Left ventricle myocardium superior (tissue), 1 donor: Measurements from ENCODE around the gene CHRNA10. TPM values are rescaled to one million over a fixed set of nuclear protein-coding genes. Genes with fewer than 3 reads are reported as not detected.
A peak's percentile ranks its signal among the peaks of the same experiment; 100 is the strongest.
"Not testable (repeated sequence)": the region's sequence is repeated elsewhere in the genome, so short reads cannot be mapped to it uniquely, and the experiment has no call there.

Source experiments
- ATAC-seq: fragments of 200-7000 bp; cut with Tn5 transposase; one replicate; pipeline ENCODE4 v1.9.1; 2020; ENCODE audit warnings: mild to moderate bottlenecking, moderate library complexity
- DNase-seq: peaks from one replicate; pipeline ENCODE4 v3.0.0-alpha.2; 2020
- intact Hi-C: fragments of 100-400 bp; cut with micrococcal nuclease; formaldehyde crosslinking; loops from one replicate; pipeline ENCODE4 v1.11.0; 2022
- total RNA-seq: library from RNA; stranded (reverse); fragmentation: NEBNext Ultra II Directional; extraction: Animal tissue kit (Norgen Biotek cat#: 25700); gene quantifications from one replicate; pipeline ENCODE4 v1.2.1, GENCODE V29; 2021
- donor health status: DM: no; HTN: yes; CAD: no; lungs with severe emphysema.

Gene CHRNA10
- total RNA-seq, 1 donor from 2014 or later: 0.89 TPM

- intact Hi-C loops: no loop called here
- ATAC-seq: no peak
- no peak for DNase-seq
Measured at GRCh38 chr11:3667149-3668035, 3.8 kb downstream of the CHRNA10 start.

DNA sequence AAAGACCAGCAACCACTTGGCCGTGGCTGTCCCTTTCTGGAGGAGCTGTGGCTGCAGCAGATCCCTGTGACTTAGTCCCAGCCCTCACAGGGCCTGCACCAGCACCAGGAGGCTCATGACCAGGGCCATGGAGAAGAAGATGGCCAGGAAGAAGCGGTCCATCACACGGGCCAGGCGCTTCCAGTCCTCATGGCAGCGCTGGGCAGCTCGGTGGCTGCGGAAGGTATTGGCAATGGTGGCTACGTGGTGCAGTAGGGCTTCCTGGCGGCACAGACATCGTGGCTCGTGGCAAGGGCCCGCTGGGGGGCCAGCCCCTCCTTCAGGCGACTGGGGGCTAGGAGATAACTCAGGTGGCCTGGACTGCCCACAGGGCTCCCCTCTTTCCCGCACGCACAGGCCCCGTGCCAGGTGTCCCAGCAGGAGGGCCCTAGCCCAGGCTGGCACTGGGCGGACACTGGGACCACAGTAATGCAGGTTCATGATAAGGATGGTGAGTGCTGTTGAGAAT, 5.1 kb downstream of the CHRNA10 start:
- DNase-seq: no peak
- ATAC-seq: no peak
- intact Hi-C loops: no loop called here

- no peak for DNase-seq
- ATAC-seq: peak; percentile 4
Measured at GRCh38 chr11:3665336-3666022, 5.7 kb downstream of the CHRNA10 start.

GRCh38 chr11:3664032-3664630, 7.1 kb downstream of the CHRNA10 start:
- no peak for DNase-seq
- no peak for ATAC-seq
- intact Hi-C loops: no loop called here

More at GRCh38 chr11:3665336-3666022, 5.7 kb downstream of the CHRNA10 start:
- intact Hi-C loops: no loop called here

DNA sequence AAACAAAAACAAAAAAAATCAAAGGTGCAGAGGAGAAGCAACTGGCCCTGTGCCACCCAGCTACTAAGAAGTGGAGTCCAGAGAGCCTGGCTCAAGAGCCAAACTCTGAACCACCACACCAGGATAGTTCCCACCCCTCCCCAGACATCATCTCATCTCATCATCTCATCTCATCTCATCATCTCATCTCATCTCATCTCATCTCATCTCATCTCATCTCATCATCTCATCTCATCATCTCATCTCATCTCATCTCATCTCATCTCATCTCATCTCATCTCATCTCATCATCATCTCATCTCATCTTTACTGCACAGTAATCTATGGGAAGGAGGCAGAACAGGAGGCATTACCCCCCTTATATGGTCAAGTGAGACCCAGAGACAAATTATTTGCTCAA, 8.3 kb downstream of the CHRNA10 start:
- ATAC-seq: no peak
- intact Hi-C loops: no loop called here
- DNase-seq: no peak

- no peak for ATAC-seq
- no peak for DNase-seq
Measured at GRCh38 chr11:3660960-3661359, 10.2 kb downstream of the CHRNA10 start.

GRCh38 chr11:3659595-3660515, 11.3 kb downstream of the CHRNA10 start:
- DNase-seq (no peak), ATAC-seq (no peak)
- intact Hi-C loops: no loop called here

More at GRCh38 chr11:3660960-3661359, 10.2 kb downstream of the CHRNA10 start:
- intact Hi-C loops: no loop called here

DNA sequence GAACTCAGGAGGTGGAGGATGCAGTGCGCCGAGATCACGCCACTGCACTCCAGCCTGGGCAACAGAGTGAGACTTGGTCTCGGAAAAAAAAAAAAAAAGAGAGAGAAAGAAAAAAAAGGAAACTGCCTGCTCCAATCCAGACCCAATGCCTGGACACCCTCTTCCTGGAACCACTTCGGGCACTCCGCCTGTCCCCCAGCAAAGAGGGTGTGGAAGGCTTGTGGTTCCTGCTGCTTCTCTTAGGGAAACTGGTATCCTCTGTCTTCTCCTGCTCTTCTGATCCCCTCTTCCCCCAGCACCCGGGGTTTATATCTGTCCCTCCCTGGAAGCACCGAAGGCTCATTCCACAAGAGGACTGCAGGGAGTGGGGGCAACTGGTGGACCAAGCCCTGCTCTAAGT, 12.9 kb downstream of the CHRNA10 start:
- DNase-seq: no peak
- ATAC-seq: no peak
- intact Hi-C loops: no loop called here

- DNase-seq, ATAC-seq, intact Hi-C loops: not testable (repeated sequence)
Measured at GRCh38 chr11:3657331-3657730, 13.9 kb downstream of the CHRNA10 start.

DNA sequence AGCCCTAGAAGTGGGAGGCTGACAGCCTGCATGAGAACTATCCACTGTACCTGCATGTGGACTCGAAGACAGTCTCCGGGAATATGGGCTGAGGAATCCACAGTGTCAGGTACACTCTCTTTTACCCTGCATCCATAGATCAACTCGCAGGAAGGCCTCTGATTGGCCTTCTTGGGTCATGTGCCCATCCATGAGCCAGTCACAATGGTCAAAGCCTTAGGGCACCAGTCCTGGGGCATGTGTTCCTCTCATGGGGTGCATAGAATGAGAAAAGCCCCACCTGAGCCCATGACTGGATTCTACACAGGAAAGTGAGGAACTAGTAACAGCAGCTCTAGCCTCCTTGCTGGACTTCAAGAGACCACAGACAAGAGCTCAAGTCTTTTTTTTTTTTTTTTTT, 15.6 kb downstream of the CHRNA10 start:
- ATAC-seq (no peak), DNase-seq (no peak)
- intact Hi-C loops: no loop called here

DNA sequence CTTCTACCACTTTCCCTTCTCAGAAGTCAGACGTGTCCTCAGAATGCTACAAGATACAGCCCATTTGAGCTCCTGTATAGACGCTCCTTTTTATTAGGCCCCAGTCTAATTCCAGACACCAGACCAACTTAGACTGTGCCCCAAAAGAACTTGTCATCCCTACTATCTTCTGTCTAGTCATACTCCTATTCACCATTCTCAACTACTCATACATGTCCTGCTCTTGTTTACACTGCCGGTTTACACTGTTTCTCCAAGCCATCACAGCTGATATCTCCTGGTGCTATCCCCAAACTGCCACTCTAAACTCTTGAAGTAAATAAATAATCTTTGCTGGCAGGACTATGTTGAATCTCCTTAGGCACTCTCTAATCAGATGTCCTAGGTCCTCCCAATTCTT, 18.7 kb downstream of the CHRNA10 start:
- intact Hi-C loops, DNase-seq, ATAC-seq: not testable (repeated sequence)

- DNase-seq, intact Hi-C loops, ATAC-seq: not testable (repeated sequence)
Measured at GRCh38 chr11:3649374-3649773, 21.8 kb downstream of the CHRNA10 start.

- ATAC-seq, intact Hi-C loops, DNase-seq: not testable (repeated sequence)
Measured at GRCh38 chr11:3648843-3649242, 22.3 kb downstream of the CHRNA10 start.

DNA sequence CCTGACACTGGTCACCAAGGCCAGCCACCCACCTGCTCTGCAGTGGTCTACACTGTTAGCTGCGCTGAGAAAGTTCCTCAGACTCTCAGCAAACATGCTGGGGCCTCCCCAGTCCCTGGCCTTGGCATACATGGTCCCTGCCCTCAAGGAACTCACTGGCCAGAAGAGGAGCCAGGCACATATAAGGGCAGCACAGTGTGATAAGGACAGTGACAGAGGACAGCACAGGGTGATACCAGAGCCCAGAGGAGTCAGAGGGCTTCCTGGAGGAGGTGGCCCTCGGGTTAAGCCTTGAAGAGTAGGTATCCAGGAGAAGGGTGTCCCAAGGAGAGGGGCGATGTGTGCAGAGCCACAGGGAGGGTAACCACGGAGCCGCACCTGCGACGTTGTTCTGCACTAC, 25.6 kb downstream of the CHRNA10 start:
- no peak for ATAC-seq
- DNase-seq: peak; percentile 10
- intact Hi-C loops: no loop called here

DNA sequence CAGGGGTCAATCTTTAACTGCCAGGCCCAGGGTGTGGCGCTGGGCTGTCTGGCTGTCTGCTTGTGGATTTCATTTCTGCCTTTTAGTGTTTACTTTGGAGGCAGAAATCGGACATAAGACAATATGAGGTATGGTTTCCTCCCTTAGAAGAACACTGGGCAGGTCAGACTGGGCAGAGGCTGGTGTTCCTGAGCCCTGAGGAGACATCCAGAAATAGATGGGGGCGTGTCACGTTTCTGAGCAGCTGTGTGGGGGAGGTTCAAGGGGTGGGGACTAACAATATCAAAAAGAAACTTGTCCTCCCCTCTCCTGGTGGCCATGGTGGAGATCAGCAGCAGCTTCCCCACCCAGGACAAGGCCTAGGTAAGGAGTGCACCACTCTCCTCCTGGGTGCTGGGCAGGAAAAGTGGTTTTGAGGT, 26.4 kb downstream of the CHRNA10 start, which contains the start of gene ART1:
Gene ART1 (plus strand): TSS at position 312 of the 419 bp plus-strand sequence. CDS start 14,086 bp downstream, outside the sequence.
- DNase-seq (peak; percentile 56), ATAC-seq (peak; percentile 72)
- intact Hi-C loops: no loop called here

GRCh38 chr11:3643102-3643546, 28.1 kb downstream of the CHRNA10 start:
- intact Hi-C loops, ATAC-seq: not testable (repeated sequence)
- DNase-seq: peak; percentile 27

GRCh38 chr11:3642071-3642951, 28.9 kb downstream of the CHRNA10 start:
- DNase-seq (peak; percentile 93), ATAC-seq (peak; percentile 92)
- intact Hi-C loops: no loop called here
